PC-3 (cell line): ENCODE results near the gene PKDCC. TPM values are rescaled to one million over a fixed set of nuclear protein-coding genes. Genes with fewer than 3 reads are reported as not detected.

Source experiments
- ATAC-seq: fragments of 200-7000 bp; cut with Tn5 transposase; 2 replicates; pipeline ENCODE4 v1.9.1; 2020; ENCODE audit warnings: mild to moderate bottlenecking, moderate library complexity
- BruUV-seq: library from RNA; stranded (reverse); fragments of 400-500 nt; replicated peaks from 2 replicates; lab custom pipeline; 2021; lab: Mats Ljungman, UMichigan
- CTCF ChIA-PET: fragments of 300-600 bp; sonication (Branson Sonifier 250); formaldehyde crosslinking; loops from one replicate; lab custom pipeline; 2022; ENCODE audit warnings: antibody characterized with exemption; lab: Charles Lee
- POLR2A ChIA-PET: fragments of 300-600 bp; sonication (Branson Sonifier 250); formaldehyde crosslinking; loops from one replicate; lab custom pipeline; 2022; ENCODE audit warnings: antibody characterized with exemption; ENCODE audit not compliant: unreplicated experiment; lab: Charles Lee
- DNase-seq: peaks from one replicate; pipeline ENCODE4 v3.0.0-alpha.2; 2015
- H2AFZ ChIP-seq: fragments of 300-600 bp; sonication (generic); 2 replicates; pipeline ENCODE4 v1.6.0; 2016; ENCODE audit warnings: antibody characterized with exemption, low read length
- H3F3A ChIP-seq: fragments of 300-600 bp; sonication (generic); one replicate; pipeline ENCODE4 v1.6.0; 2017; ENCODE audit warnings: antibody characterized with exemption, low read length, control low read depth, mild to moderate bottlenecking; ENCODE audit not compliant: unreplicated experiment
- H3K27ac ChIP-seq: fragments of 300-600 bp; sonication (generic); 2 replicates; pipeline ENCODE4 v1.5.1; 2016; ENCODE audit warnings: mild to moderate bottlenecking, low read length
- H3K27me3 ChIP-seq: fragments of 300-600 bp; sonication (generic); 2 replicates; pipeline ENCODE4 v1.6.1; 2016; ENCODE audit warnings: low read length, mixed read lengths
- H3K36me3 ChIP-seq: fragments of 300-600 bp; sonication (generic); 2 replicates; pipeline ENCODE4 v1.6.1; 2016; ENCODE audit warnings: low read depth, mixed run types, low read length, mixed read lengths
- H3K4me1 ChIP-seq: fragments of 300-600 bp; sonication (generic); 2 replicates; pipeline ENCODE4 v1.5.1; 2016; ENCODE audit warnings: low read length; ENCODE audit not compliant: insufficient read depth
- H3K4me2 ChIP-seq: fragments of 300-600 bp; sonication (generic); 2 replicates; pipeline ENCODE4 v1.6.0; 2016; ENCODE audit warnings: low read length
- H3K4me3 ChIP-seq: fragments of 300-600 bp; sonication (generic); 2 replicates; pipeline ENCODE4 v1.5.1; 2016; ENCODE audit warnings: mild to moderate bottlenecking, low read length, mixed read lengths
- H3K79me2 ChIP-seq: fragments of 300-600 bp; sonication (generic); 2 replicates; pipeline ENCODE4 v1.6.1; 2017; ENCODE audit warnings: low read length, mixed read lengths
- H3K9ac ChIP-seq: fragments of 300-600 bp; sonication (generic); 2 replicates; pipeline ENCODE4 v1.6.0; 2016; ENCODE audit warnings: mild to moderate bottlenecking, low read length
- H3K9me2 ChIP-seq: fragments of 300-600 bp; sonication (generic); replicated peaks from 2 replicates; pipeline ENCODE4 v1.6.1; 2016; ENCODE audit warnings: mixed run types, low read length, mixed read lengths
- H3K9me3 ChIP-seq: fragments of 300-600 bp; sonication (generic); 2 replicates; pipeline ENCODE4 v1.6.1; 2016; ENCODE audit warnings: low read length, mixed read lengths
- H4K20me1 ChIP-seq: fragments of 300-600 bp; sonication (generic); 2 replicates; pipeline ENCODE4 v1.6.1; 2016; ENCODE audit warnings: low read length, mixed read lengths
- CTCF ChIP-seq: fragments of 300-600 bp; sonication (generic); conservative IDR thresholded peaks from 2 replicates; pipeline ENCODE4 v1.5.1; 2017; ENCODE audit warnings: antibody characterized with exemption, low read depth, mild to moderate bottlenecking, low read length
- EZH2 ChIP-seq: fragments of 300-600 bp; sonication (generic); IDR thresholded peaks from one replicate; pipeline ENCODE4 v1.6.1; 2017; ENCODE audit warnings: antibody characterized with exemption, mild to moderate bottlenecking, low read length; ENCODE audit not compliant: unreplicated experiment
- EZH2phosphoT487 ChIP-seq: fragments of 300-600 bp; sonication (generic); IDR thresholded peaks from 2 replicates; pipeline ENCODE4 v1.6.1; 2018; ENCODE audit warnings: mild to moderate bottlenecking, antibody characterized with exemption, low read length, borderline replicate concordance
- intact Hi-C: fragments of 100-400 bp; cut with micrococcal nuclease; formaldehyde crosslinking; loops from 2 replicates; pipeline ENCODE4 v1.9.0; 2023
- total RNA-seq: library from RNA; depleted of rRNA; stranded (reverse); fragments of >200 nt; gene quantifications from 2 replicates; pipeline ENCODE4 v1.2.3, GENCODE V29; 2014

PKDCC gene
- total RNA-seq, 1 experiment from 2014 or later, result 2.1 TPM

GRCh38 chr2:42057902-42058450 lies 10.2 kb downstream of the PKDCC start:
- Histone ChIP-seq H3K27ac (no peak overlapping the region), H3K79me2 (no peaks in the 10 kb centered on the region), H2AFZ (no peak overlapping the region), H3K9me3 (no peaks in the 10 kb centered on the region), H3K4me2 (no peak overlapping the region), H3K27me3 (no peaks in the 10 kb centered on the region), H3K4me1 (peaks cover 20% of the 10 kb centered on the region), H3K9me2 (no peaks in the 10 kb centered on the region), H3K4me3 (no peak overlapping the region), H3F3A (no peaks in the 10 kb centered on the region), H3K36me3 (no peaks in the 10 kb centered on the region), H4K20me1 (no peaks in the 10 kb centered on the region), H3K9ac (no peak overlapping the region)
- intact Hi-C loops, result no loop called here
- DNase-seq (no peak), ATAC-seq (no peak)
- POLR2A ChIA-PET, result no interaction called here
- TF ChIP-seq EZH2phosphoT487 (no peak), EZH2 (no peak), CTCF (no peak)
- CTCF ChIA-PET, result no interaction called here
- no TSS peak for BruUV-seq

GRCh38 chr2:42059261-42059898 lies 11.6 kb downstream of the PKDCC start:
- Histone ChIP-seq H3K9me2 (no peaks in the 10 kb centered on the region), H3K27me3 (no peaks in the 10 kb centered on the region), H3K9me3 (no peaks in the 10 kb centered on the region), H3F3A (no peaks in the 10 kb centered on the region), H3K79me2 (no peaks in the 10 kb centered on the region), H3K9ac (no peak overlapping the region), H3K4me3 (no peak overlapping the region), H3K4me2 (no peak overlapping the region), H3K4me1 (peaks cover 20% of the 10 kb centered on the region), H3K36me3 (no peaks in the 10 kb centered on the region), H4K20me1 (no peaks in the 10 kb centered on the region), H3K27ac (no peak overlapping the region), H2AFZ (no peak overlapping the region)
- no peak for TF ChIP-seq EZH2phosphoT487
- no peak for TF ChIP-seq CTCF
- TF ChIP-seq EZH2, result no peak
- ATAC-seq, result no peak
- intact Hi-C loops, result no loop called here
- DNase-seq, result no peak
- ChIA-PET POLR2A (no interaction called here), CTCF (interaction anchor here (0.7 kb wide), 2 partner anchors 23 to 109 kb away, joined by 3 read pairs; no protein-coding TSS in a partner anchor)
- BruUV-seq, result no TSS peak

- no peaks in the 10 kb centered on the region for H3K36me3 ChIP-seq
- H3K9me3 ChIP-seq, result no peaks in the 10 kb centered on the region
- H3K79me2 ChIP-seq, result no peaks in the 10 kb centered on the region
- BruUV-seq, result no TSS peak
- CTCF ChIA-PET, result interaction anchor here (0.7 kb wide), 1 partner anchor 23 kb away, joined by 3 read pairs; no protein-coding TSS in a partner anchor
- no peak for ATAC-seq
- H3K27me3 ChIP-seq, result no peaks in the 10 kb centered on the region
- no peak overlapping the region for H3K4me2 ChIP-seq
- intact Hi-C loops, result no loop called here
- TF ChIP-seq EZH2phosphoT487 (no peak), CTCF (no peak), EZH2 (no peak)
- no peak overlapping the region for H3K4me3 ChIP-seq
- H3K4me1 ChIP-seq, result peaks cover 18% of the 10 kb centered on the region
- no peaks in the 10 kb centered on the region for H3F3A ChIP-seq
- DNase-seq, result no peak
- no peak overlapping the region for H2AFZ ChIP-seq
- no peak overlapping the region for H3K27ac ChIP-seq
- no peaks in the 10 kb centered on the region for H3K9me2 ChIP-seq
- no peaks in the 10 kb centered on the region for H4K20me1 ChIP-seq
- POLR2A ChIA-PET, result no interaction called here
- H3K9ac ChIP-seq, result no peak overlapping the region
Observed at GRCh38 chr2:42060028-42060427, 12.2 kb downstream of the PKDCC start.
